ENCODE data around the gene ATPAF1.

Gene ATPAF1

GRCh38 chr1:46647611-46648010 is 20.6 kb downstream of the ATPAF1 start:
- no peaks in the 10 kb centered on the region for H4K20me1 ChIP-seq (ENCODE audit: insufficient read depth, low read length)
- no peak overlapping the region for H2AFZ ChIP-seq (ENCODE audit: low read length)
- no peak overlapping the region for H3K4me3 ChIP-seq (ENCODE audit: low read depth, low read length, poor library complexity, severe bottlenecking)
- H3K79me2 ChIP-seq (ENCODE audit: insufficient read depth, low read length): no peaks in the 10 kb centered on the region
- H3K9me3 ChIP-seq (ENCODE audit: low read length): peaks cover 9% of the 10 kb centered on the region; the same call in 1 of the 2 replicates
- H3K4me2 ChIP-seq (ENCODE audit: low read length): no peak overlapping the region
- H3K9me2 ChIP-seq (ENCODE audit: low read depth, low read length): no peaks in the 10 kb centered on the region
- no peaks in the 10 kb centered on the region for H3K27me3 ChIP-seq (ENCODE audit: insufficient read depth, low read length)
- H3K4me1 ChIP-seq (ENCODE audit: insufficient read depth, low read length, severe bottlenecking): no peaks in the 10 kb centered on the region
- no peak overlapping the region for H3K27ac ChIP-seq (ENCODE audit: low read depth, low read length, poor library complexity, severe bottlenecking)
- peaks cover 32% of the 10 kb centered on the region for H3K36me3 ChIP-seq (ENCODE audit: insufficient read depth, low read length)
- peaks cover 3% of the 10 kb centered on the region; the same call in 1 of the 2 replicates for H3F3A ChIP-seq (ENCODE audit: insufficient read depth, low read length)
- H3K9ac ChIP-seq (ENCODE audit: low read length): no peak overlapping the region
- TF ChIP-seq EZH2 (IDR thresholded peaks at IDR 0.05; ENCODE audit: borderline replicate concordance, low read length) (no peak), CTCF (IDR thresholded peaks at IDR 0.05; ENCODE audit: low read length) (no peak)

DNA sequence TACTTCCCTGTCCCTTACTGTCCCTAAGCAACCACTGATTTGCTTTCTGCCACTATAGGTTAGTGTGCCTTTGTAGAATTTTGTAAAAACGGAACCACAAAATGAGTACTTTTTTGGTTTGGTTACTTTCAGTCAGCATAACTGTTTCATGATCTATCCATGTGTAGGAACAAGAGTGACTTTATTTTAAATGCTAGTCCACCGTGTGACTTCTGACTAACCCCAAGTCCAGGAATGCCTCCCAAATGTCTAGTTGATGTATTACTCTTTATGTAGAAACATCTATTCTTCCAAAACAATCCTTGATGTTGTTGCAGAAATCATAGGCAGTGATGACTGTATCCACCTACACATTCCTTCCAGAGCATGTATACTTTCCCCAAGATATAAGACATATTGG is 21.3 kb downstream of the ATPAF1 start:
- H3K27ac ChIP-seq (ENCODE audit: low read depth, low read length, poor library complexity, severe bottlenecking): no peak overlapping the region
- TF ChIP-seq EZH2 (IDR thresholded peaks at IDR 0.05; ENCODE audit: borderline replicate concordance, low read length) (no peak), CTCF (IDR thresholded peaks at IDR 0.05; ENCODE audit: low read length) (no peak)
- peaks cover 9% of the 10 kb centered on the region; the same call in 1 of the 2 replicates for H3K9me3 ChIP-seq (ENCODE audit: low read length)
- H3K27me3 ChIP-seq (ENCODE audit: insufficient read depth, low read length): no peaks in the 10 kb centered on the region
- H3K79me2 ChIP-seq (ENCODE audit: insufficient read depth, low read length): no peaks in the 10 kb centered on the region
- H3K4me2 ChIP-seq (ENCODE audit: low read length): no peak overlapping the region
- no peak overlapping the region for H3K9ac ChIP-seq (ENCODE audit: low read length)
- no peaks in the 10 kb centered on the region for H3K9me2 ChIP-seq (ENCODE audit: low read depth, low read length)
- H4K20me1 ChIP-seq (ENCODE audit: insufficient read depth, low read length): no peaks in the 10 kb centered on the region
- peaks cover 3% of the 10 kb centered on the region; the same call in 1 of the 2 replicates for H3F3A ChIP-seq (ENCODE audit: insufficient read depth, low read length)
- H3K4me3 ChIP-seq (ENCODE audit: low read depth, low read length, poor library complexity, severe bottlenecking): no peak overlapping the region
- H3K36me3 ChIP-seq (ENCODE audit: insufficient read depth, low read length): peaks cover 28% of the 10 kb centered on the region
- H3K4me1 ChIP-seq (ENCODE audit: insufficient read depth, low read length, severe bottlenecking): no peaks in the 10 kb centered on the region
- no peak overlapping the region for H2AFZ ChIP-seq (ENCODE audit: low read length)

DNA sequence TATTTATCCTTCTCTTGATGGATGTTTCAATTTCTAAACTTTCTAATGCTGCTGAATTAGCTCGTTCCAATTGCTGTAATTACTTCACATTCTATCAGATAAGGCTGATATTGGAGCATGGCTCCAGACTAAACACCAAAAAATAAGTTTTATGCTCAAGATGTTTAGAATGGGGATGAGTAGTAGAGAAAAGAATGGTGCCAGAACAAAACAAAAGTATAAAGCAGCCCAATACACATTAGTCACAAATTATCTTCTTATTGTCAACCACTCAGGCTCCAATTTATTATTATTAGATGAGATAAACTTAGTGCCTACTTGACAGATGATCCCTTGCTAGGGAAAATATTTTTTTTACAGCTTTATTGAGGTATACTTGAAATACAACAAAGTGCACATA is 21.8 kb downstream of the ATPAF1 start:
- Histone ChIP-seq H3K9me2 (ENCODE audit: low read depth, low read length) (no peaks in the 10 kb centered on the region), H3K9me3 (ENCODE audit: low read length) (peaks cover 9% of the 10 kb centered on the region; the same call in 1 of the 2 replicates), H3K9ac (ENCODE audit: low read length) (no peak overlapping the region), H3K4me1 (ENCODE audit: insufficient read depth, low read length, severe bottlenecking) (no peaks in the 10 kb centered on the region), H3K79me2 (ENCODE audit: insufficient read depth, low read length) (no peaks in the 10 kb centered on the region), H4K20me1 (ENCODE audit: insufficient read depth, low read length) (no peaks in the 10 kb centered on the region), H3K4me3 (ENCODE audit: low read depth, low read length, poor library complexity, severe bottlenecking) (no peak overlapping the region), H3K27me3 (ENCODE audit: insufficient read depth, low read length) (no peaks in the 10 kb centered on the region), H3K27ac (ENCODE audit: low read depth, low read length, poor library complexity, severe bottlenecking) (no peak overlapping the region), H3F3A (ENCODE audit: insufficient read depth, low read length) (peaks cover 3% of the 10 kb centered on the region; the same call in 1 of the 2 replicates), H3K4me2 (ENCODE audit: low read length) (no peak overlapping the region), H2AFZ (ENCODE audit: low read length) (no peak overlapping the region), H3K36me3 (ENCODE audit: insufficient read depth, low read length) (peaks cover 28% of the 10 kb centered on the region)
- TF ChIP-seq CTCF (IDR thresholded peaks at IDR 0.05; ENCODE audit: low read length) (no peak), EZH2 (IDR thresholded peaks at IDR 0.05; ENCODE audit: borderline replicate concordance, low read length) (no peak)
